Placental epithelial cell (primary cell): ENCODE results near the gene CCDC159. TPM values are rescaled to one million over a fixed set of nuclear protein-coding genes. Genes with fewer than 3 reads are reported as not detected.

ENCODE experiments used
- total RNA-seq: library from RNA; depleted of rRNA; stranded (reverse); fragments of >200 nt; gene quantifications from 2 replicates; pipeline ENCODE4 v1.2.3, GENCODE V29; 2012

CCDC159 gene
- 14.9 and 15.3 TPM in 2 replicates for total RNA-seq

GRCh38 chr19:11346104-11346940, at the start of gene CCDC159, which contains the start of gene TMEM205:
CCDC159 (plus strand) TSS chr19:11346519; CDS start chr19:11346607, 88 bp downstream.
TMEM205 (minus strand) TSS chr19:11346268; CDS start chr19:11345619, 649 bp downstream.

GRCh38 chr19:11339254-11340098, 6.8 kb upstream of the CCDC159 start, which contains the start of gene RAB3D:
RAB3D (minus strand) TSS chr19:11339657; CDS start chr19:11337399, 2,258 bp downstream.

GRCh38 chr19:11355160-11356073, 9.1 kb downstream of the CCDC159 start, which contains the start of gene PLPPR2:
PLPPR2 (plus strand) TSS chr19:11355432; CDS start chr19:11357674, 2,242 bp downstream.

GRCh38 chr19:11374433-11375142, 28.3 kb downstream of the CCDC159 start, which contains the start of gene SWSAP1:
SWSAP1 (plus strand) TSS chr19:11374666; CDS start chr19:11374681, 15 bp downstream.

Other genes with a start within 250 kb of the CCDC159 start
- gene SPC24, start 190.7 kb upstream of the CCDC159 start, total RNA-seq = 8.2 and 31.9 TPM in 2 replicates
- 173 and 210 TPM in 2 replicates for gene KANK2, start 149.0 kb upstream of the CCDC159 start, total RNA-seq
- 0.33 TPM in 1 of 2 replicates, not detected in the other for gene ANGPTL8, start 106.9 kb upstream of the CCDC159 start, total RNA-seq
- 29.5 and 34.2 TPM in 2 replicates for gene DOCK6, start 84.0 kb upstream of the CCDC159 start, total RNA-seq
- gene TSPAN16, start 50.4 kb upstream of the CCDC159 start, total RNA-seq = not detected in 2 replicates
- gene RAB3D, start 6.9 kb upstream of the CCDC159 start, total RNA-seq = 29.8 and 39.9 TPM in 2 replicates
- gene TMEM205, start 251 bp upstream of the CCDC159 start, total RNA-seq = 82.8 and 118 TPM in 2 replicates
- 14.1 and 15.9 TPM in 2 replicates for gene PLPPR2, start 8.9 kb downstream of the CCDC159 start, total RNA-seq
- gene SWSAP1, start 28.1 kb downstream of the CCDC159 start, total RNA-seq = 1.8 and 2.7 TPM in 2 replicates
- 1.6 and 2.4 TPM in 2 replicates for gene EPOR, start 37.8 kb downstream of the CCDC159 start, total RNA-seq
- gene RGL3, start 72.8 kb downstream of the CCDC159 start, total RNA-seq = 2.4 TPM in 1 of 2 replicates, not detected in the other
- gene ODAD3, start 88.6 kb downstream of the CCDC159 start, total RNA-seq = under 0.01 TPM in 1 of 2 replicates, not detected in the other
- gene PRKCSH, start 89.1 kb downstream of the CCDC159 start, total RNA-seq = 124 and 132 TPM in 2 replicates
- not detected in 2 replicates for gene ELAVL3, start 134.5 kb downstream of the CCDC159 start, total RNA-seq
- gene ZNF653, start 159.3 kb downstream of the CCDC159 start, total RNA-seq = 6.7 and 8.0 TPM in 2 replicates
- gene ECSIT, start 182.6 kb downstream of the CCDC159 start, total RNA-seq = 52.6 and 78.1 TPM in 2 replicates
- 4.7 and 10.7 TPM in 2 replicates for gene CNN1, start 192.3 kb downstream of the CCDC159 start, total RNA-seq
- 14.9 and 36.8 TPM in 2 replicates for gene ELOF1, start 212.7 kb downstream of the CCDC159 start, total RNA-seq
- 0.79 and 2.1 TPM in 2 replicates for gene ACP5, start 231.1 kb downstream of the CCDC159 start, total RNA-seq